ENCODE results near the gene TRIM7. TPM values are rescaled to one million over a fixed set of nuclear protein-coding genes. Genes with fewer than 3 reads are reported as not detected.
A peak's percentile ranks its signal among the peaks of the same experiment; 100 is the strongest.

The TRIM7 gene
- total and polyA plus RNA-seq, 2 of the 4 experiments (the other 2 are of a cell fraction), result 0.54 to 1.0 TPM

DNA sequence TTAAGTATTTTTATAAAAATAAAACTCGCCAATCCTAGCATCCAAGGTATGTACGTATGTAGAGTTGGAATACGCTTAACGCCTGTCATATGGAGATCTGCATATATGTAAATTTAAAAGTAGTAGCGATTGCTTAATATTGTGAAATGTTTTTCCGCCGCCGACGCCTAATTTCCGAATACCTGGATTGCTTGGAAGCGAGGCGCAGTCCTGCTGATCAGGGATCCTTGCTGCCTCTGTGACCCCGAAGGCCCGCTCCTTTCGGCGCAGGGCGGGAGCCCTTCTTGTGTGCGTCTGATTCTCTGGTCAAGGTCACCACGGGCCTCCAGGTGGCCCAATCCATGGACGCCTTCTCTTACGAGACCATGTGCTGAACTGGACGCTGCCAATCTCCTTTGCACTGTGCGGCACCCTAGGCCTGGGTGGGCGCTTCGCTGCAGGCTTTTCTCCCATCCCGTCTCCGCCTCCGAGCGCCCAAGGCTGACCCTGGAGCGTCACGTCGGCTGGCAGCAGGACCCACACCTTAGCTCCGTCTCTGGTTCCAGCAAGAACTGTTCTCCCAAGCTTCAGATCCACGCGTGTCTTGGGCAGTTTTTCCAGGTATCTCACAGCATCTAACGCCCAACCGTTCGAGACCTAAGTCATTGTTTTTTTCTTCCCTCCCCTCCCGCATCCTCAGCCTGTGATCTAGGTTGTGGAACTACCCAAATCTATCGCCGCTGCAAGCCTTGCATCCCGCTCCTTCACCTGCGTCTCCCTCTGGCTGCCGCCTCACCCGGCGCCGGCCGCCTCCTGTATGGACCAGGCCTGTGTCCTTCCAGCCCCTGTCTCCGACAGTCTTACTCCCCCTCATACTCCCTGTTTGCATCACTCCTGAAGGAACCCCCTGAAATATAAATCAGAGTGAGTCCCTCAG, 14.5 kb upstream of the TRIM7 start:
- no peak for DNase-seq
- Histone ChIP-seq H2BK15ac (ENCODE audit: low read depth, low read length) (no peak overlapping the region), H4K5ac (ENCODE audit: low read depth, low read length) (no peak overlapping the region), H4K20me1 (ENCODE audit: insufficient read depth, low read length) (peaks cover 15% of the 10 kb centered on the region), H2BK20ac (ENCODE audit: low read depth, low read length) (no peak overlapping the region), H2BK120ac (ENCODE audit: low read depth, low read length) (no peak overlapping the region), H2AK9ac (replicated peaks; ENCODE audit: low read depth, low read length, poor library complexity) (peak overlapping the region; percentile 63), H3K4me1 (ENCODE audit: control insufficient read depth, insufficient read depth, low read length) (peaks cover 7% of the 10 kb centered on the region), H4K91ac (ENCODE audit: insufficient read depth, low read depth, low read length) (no peak overlapping the region), H3K9me3 (ENCODE audit: control insufficient read depth, insufficient read depth, low read length) (no peaks in the 10 kb centered on the region), H4K8ac (ENCODE audit: low read depth in 2 of 2, low read length in 2 of 2) (no peak overlapping the region), H3K56ac (ENCODE audit: extremely low read depth, insufficient read depth, low read length) (no peak overlapping the region), H3K9ac (ENCODE audit: low read depth, low read length) (no peak overlapping the region), H3K27me3 (ENCODE audit: control insufficient read depth, insufficient read depth, low read length) (no peaks in the 10 kb centered on the region), H2BK5ac (ENCODE audit: low read depth, low read length, poor library complexity, severe bottlenecking) (no peak overlapping the region), H3K79me1 (ENCODE audit: low read depth in 1 of 2, low read length in 2 of 2) (peaks cover 5 to 10% of the 10 kb centered on the region in 2 experiments), H3K4ac (ENCODE audit: low read depth, low read length) (no peak overlapping the region), H3K27ac (ENCODE audit: insufficient read depth, low read length) (no peak overlapping the region), H3K23ac (ENCODE audit: low read depth, low read length) (no peak overlapping the region), H3K4me3 (ENCODE audit: insufficient read depth, low read depth, low read length) (no peak overlapping the region), H3K18ac (ENCODE audit: low read depth, low read length) (no peak overlapping the region), H2AK5ac (ENCODE audit: low read depth, low read length) (no peak overlapping the region), H3K36me3 (ENCODE audit: control insufficient read depth, insufficient read depth, low read length) (no peaks in the 10 kb centered on the region), H3K14ac (replicated peaks; ENCODE audit: low read depth, low read length) (no peak overlapping the region), H3K4me2 (ENCODE audit: low read depth, low read length) (no peak overlapping the region), H2AFZ (replicated peaks; ENCODE audit: low read length, poor library complexity) (peak overlapping the region; percentile 57), H3K9me1 (ENCODE audit: insufficient read depth, low read length) (peaks cover 15% of the 10 kb centered on the region)
- WGBS, 2 experiments (ENCODE audit: extremely low coverage in 2 of 2, insufficient read length in 1 of 2), result 53% methylated on average over 16 of the region's 49 CpGs; no CpG with 5 or more reads in 1 of the 2 experiments
- no peak for ATAC-seq (ENCODE audit: low read depth)
- intact Hi-C loops (cut with micrococcal nuclease), result no loop called here
- TF ChIP-seq RFX5 (IDR thresholded peaks at IDR 0.05; ENCODE audit: low read depth, low read length) (no peak), RAD21 (IDR thresholded peaks at IDR 0.05; ENCODE audit: low read length) (no peak), CEBPB (IDR thresholded peaks at IDR 0.05; ENCODE audit: low read depth, low read length) (peak; percentile 38; the same call in 1 of the 2 replicates), MAFK (IDR thresholded peaks at IDR 0.05; ENCODE audit: low read depth, low read length) (no peak)
- TF ChIP-seq, protein P1, sequence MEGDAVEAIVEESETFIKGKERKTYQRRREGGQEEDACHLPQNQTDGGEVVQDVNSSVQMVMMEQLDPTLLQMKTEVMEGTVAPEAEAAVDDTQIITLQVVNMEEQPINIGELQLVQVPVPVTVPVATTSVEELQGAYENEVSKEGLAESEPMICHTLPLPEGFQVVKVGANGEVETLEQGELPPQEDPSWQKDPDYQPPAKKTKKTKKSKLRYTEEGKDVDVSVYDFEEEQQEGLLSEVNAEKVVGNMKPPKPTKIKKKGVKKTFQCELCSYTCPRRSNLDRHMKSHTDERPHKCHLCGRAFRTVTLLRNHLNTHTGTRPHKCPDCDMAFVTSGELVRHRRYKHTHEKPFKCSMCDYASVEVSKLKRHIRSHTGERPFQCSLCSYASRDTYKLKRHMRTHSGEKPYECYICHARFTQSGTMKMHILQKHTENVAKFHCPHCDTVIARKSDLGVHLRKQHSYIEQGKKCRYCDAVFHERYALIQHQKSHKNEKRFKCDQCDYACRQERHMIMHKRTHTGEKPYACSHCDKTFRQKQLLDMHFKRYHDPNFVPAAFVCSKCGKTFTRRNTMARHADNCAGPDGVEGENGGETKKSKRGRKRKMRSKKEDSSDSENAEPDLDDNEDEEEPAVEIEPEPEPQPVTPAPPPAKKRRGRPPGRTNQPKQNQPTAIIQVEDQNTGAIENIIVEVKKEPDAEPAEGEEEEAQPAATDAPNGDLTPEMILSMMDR (conservative IDR thresholded peaks at IDR 0.05; ENCODE audit: low read depth, low read length), result no peak
- POLR2A ChIA-PET (ENCODE audit: unreplicated experiment), result no interaction called here
- dilution Hi-C loops (cut with HindIII; ENCODE audit: low sequenced_read_pairs, unreplicated experiment), result no loop called here
- no TSS peak for BruUV-seq (replicated peaks)
- in situ Hi-C loops (cut with MboI; ENCODE audit: low sequenced_read_pairs), result no loop called here
- CTCF ChIA-PET, result no interaction called here

All from IMR-90 (cell line).